ENCODE measurements around the gene ASAP3. TPM values are rescaled to one million over a fixed set of nuclear protein-coding genes. Genes with fewer than 3 reads are reported as not detected.

Gene ASAP3
- 95.2 and 107 TPM in 2 replicates for total RNA-seq

DNA sequence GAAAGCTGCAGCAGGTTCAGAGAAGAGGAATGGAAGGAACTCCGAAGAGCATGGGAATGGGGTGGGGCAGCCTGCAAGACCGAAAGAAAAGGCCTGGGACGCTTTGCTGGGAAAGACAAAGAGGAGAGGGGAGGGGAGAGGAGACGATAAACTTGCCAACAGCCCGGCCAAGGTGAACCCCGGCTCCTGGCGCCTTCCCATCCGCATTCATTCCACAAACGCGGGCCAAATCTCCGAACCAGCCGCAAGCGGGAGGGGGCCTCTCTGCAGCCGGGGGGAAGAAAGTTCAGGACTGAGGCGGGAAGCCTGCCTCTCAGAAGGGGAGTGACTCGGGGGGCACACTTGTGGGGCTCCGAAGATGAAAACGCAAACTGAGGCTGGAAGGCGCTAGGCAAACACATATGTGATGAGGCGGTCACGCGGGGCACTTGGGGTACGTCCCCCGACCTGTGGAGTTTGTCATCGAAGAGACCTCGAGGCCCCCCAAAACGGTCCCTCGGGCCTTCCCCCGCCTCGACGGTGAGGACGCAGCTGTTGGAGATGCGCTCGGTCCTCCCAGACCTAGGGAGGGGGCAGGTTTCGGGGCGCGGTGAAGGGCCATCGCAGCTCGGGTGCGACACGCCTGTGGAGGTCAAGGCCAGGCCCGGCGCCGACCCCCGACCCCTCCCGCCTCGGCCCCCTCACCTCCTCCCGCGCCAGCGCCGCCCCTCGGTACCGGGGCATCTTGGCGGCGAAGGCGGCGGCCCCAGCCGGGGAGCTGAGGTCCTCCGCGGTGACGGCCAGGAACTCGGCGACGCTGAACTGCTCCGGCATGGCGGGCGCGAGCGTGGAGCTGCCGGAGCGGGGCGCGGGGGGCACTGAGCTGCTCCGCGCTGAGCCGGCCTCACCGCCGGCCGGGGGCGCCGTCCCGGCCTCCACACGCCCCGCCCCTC lies at the start of gene ASAP3:
Gene ASAP3, minus strand, starts transcription at position 859 of the 932 bp plus-strand sequence. Its CDS starts 46 bp downstream, at position 813.

DNA sequence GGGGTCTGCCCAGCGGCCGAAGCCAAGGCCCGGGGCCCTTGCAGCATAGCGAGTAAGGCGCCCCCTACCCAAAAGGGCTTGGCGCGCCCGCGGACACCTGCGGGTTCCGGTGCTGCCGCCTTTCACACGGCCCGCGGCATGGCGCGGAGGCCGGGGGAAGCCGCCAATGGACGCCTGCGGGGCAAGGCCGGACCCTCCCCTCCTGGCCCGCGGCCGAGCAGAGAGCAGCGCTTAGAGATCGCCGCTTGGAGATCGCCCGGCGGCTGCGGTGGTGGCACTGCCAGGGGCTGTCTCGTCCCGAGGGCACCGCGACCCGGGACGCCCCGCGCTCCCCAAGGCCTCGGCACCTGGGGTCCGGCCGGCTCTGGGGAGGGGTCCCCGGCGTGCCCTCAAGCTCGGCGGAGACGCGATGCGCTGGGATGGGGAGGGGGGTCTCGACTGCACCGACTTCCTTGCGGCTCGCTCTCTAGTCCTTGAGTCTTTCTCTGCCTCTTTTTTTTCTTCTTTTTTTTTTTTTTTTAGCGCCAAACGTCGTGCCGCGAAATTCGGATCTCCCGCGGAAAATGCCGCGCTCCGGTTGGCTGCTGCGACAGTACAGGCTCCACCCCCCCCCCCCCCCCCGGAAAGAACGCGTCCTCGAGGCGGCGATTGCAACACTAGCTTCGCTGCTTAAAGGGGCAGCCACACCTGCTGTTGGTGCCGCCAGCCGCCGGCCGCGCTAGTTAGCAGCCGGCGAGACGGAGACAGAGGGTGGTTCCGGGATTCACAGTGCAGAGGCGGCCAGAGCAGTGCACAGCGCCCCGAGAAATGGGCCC lies 47.0 kb upstream of the ASAP3 start, which contains the start of gene E2F2:
Gene E2F2, minus strand, starts transcription at position 487 of the 815 bp plus-strand sequence. Its CDS starts 440 bp downstream, at position 47.

DNA sequence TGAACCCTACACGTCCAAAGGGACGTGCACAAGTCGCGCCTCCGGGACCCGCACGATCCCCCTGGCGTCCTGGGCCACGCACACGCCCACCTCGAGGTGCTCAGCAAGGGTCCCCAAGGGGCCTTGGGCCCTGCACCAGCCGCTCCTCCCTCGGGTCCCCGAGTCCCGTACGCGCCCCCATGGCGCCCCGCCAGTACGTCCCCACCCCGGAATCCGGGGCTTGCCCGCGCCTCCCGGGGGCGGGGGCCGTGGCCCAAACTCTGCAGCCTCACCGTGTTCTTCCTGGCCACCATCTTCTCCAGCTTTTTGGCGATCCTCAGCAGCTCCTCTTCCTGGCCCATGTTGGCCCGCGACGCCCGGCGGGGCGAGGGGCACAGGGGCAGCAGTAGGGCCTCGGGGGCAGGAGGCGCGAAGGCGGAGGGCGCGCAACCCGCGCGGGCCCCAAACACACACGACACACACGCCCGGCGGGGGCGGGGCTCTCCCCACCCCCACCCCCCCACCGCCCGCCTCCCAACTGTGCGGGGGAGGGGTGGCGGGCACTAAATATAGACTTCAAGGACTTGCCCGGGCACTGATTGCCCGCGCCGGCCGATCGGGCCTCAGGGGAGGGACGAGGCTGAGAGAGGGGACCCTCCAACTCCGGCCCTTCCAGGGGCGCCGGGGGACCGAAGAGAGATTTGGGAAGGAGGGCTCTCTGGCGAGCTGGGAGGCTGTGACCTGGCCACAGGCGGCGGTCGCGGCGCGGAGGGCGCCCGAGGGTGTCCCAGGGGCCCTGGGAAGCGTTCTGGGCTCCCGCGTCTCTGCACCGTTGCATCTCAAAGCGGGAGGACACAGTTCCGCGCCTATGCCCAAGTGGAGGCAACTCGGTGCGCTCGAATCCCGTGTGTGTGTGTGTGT lies 59.4 kb downstream of the ASAP3 start, which contains the start of gene TCEA3:
Gene TCEA3, minus strand, starts transcription at position 456 of the 900 bp plus-strand sequence. Its CDS starts 115 bp downstream, at position 341.

Other genes with a start within 250 kb of the ASAP3 start
- gene HNRNPR, start 139.9 kb downstream of the ASAP3 start, total RNA-seq: 66.0 and 79.9 TPM in 2 replicates
- 31.2 and 56.2 TPM in 2 replicates for gene ZNF436, start 114.3 kb downstream of the ASAP3 start, total RNA-seq
- 13.7 and 20.2 TPM in 2 replicates for gene TCEA3, start 59.4 kb downstream of the ASAP3 start, total RNA-seq
- gene E2F2, start 47.1 kb upstream of the ASAP3 start, total RNA-seq: under 0.01 TPM in 1 of 2 replicates, not detected in the other
- gene ID3, start 75.3 kb upstream of the ASAP3 start, total RNA-seq: 78.9 and 285 TPM in 2 replicates
- gene RPL11, start 207.6 kb upstream of the ASAP3 start, total RNA-seq: 1,375 and 1,533 TPM in 2 replicates